HCT116 (cell line): Measurements from ENCODE around the gene TIGAR. TPM values are rescaled to one million over a fixed set of nuclear protein-coding genes. Genes with fewer than 3 reads are reported as not detected.

Source experiments
- ATAC-seq: fragments of 200-7000 bp; cut with Tn5 transposase; 2 replicates; pipeline ENCODE4 v1.9.1; 2020; ENCODE audit warnings: mild to moderate bottlenecking, moderate library complexity
- BruUV-seq: library from RNA; stranded (reverse); fragments of 400-500 nt; replicated peaks from 2 replicates; lab custom pipeline; 2021; lab: Mats Ljungman, UMichigan
- CTCF ChIA-PET: fragments of 300-600 bp; sonication (Branson Sonifier 250); formaldehyde crosslinking; loops from one replicate; lab custom pipeline; 2021; ENCODE audit warnings: antibody characterized with exemption; lab: Charles Lee
- POLR2A ChIA-PET: fragments of 300-600, 350-600 bp; sonication (Branson Sonifier 250); formaldehyde crosslinking; loops from one replicate; lab custom pipeline; 2021; ENCODE audit warnings: antibody characterized with exemption; lab: Charles Lee
- RAD21 ChIA-PET, 2 experiments: fragments of 300-600 bp; sonication (Branson Sonifier 250); formaldehyde crosslinking; loops; one replicate each; lab custom pipeline; 2023; ENCODE audit warnings: low total read pairs in 2 of 2; ENCODE audit not compliant: uncharacterized antibody in 2 of 2, unreplicated experiment in 2 of 2, low non-redundant PET in 1 of 2; lab: Charles Lee
- DNase-seq: peaks from one replicate; pipeline ENCODE4 v3.0.0-alpha.2; 2010; ENCODE audit warnings: low read depth, low spot score
- H2AFZ ChIP-seq: fragments of 200-600 bp; shearing (Covaris generic), sonication (generic); 2 replicates; pipeline ENCODE4 v1.6.1; 2017; ENCODE audit warnings: low read depth, mixed run types, mixed read lengths, antibody characterized with exemption, low read length; ENCODE audit not compliant: poor library complexity, severe bottlenecking
- H3K27ac ChIP-seq: 2 replicates; pipeline ENCODE4 v1.5.1; 2012; ENCODE audit warnings: low read depth, low read length
- H3K27me3 ChIP-seq: fragments of 200-600 bp; sonication (generic); 2 replicates; pipeline ENCODE4 v1.6.1; 2016; ENCODE audit warnings: mixed run types, low read length, mixed read lengths; ENCODE audit not compliant: insufficient read depth
- H3K36me3 ChIP-seq, 2 experiments: fragments of 200-500 bp in 1 of 2; fragments of 200-600 bp in 1 of 2; sonication (Bioruptor generic) in 1 of 2; sonication (generic) in 1 of 2; 2 replicates each; pipeline versions ENCODE4 v1.5.1 to v1.6.1; 2014 to 2016; ENCODE audit warnings: low read length in 2 of 2, inconsistent platforms in 1 of 2, mixed read lengths in 1 of 2, mixed run types in 1 of 2; ENCODE audit not compliant: insufficient read depth in 2 of 2, control insufficient read depth in 1 of 2
- H3K4me1 ChIP-seq, 2 experiments: fragments of 200-600 bp in 1 of 2; sonication (generic) in 1 of 2; 2 replicates each; pipeline versions ENCODE4 v1.5.1 to v1.6.1; 2012 to 2017; ENCODE audit warnings: low read length in 2 of 2, inconsistent platforms in 1 of 2, mild to moderate bottlenecking in 1 of 2, mixed read lengths in 1 of 2, mixed run types in 1 of 2, moderate library complexity in 1 of 2; ENCODE audit not compliant: insufficient read depth in 2 of 2, control insufficient read depth in 1 of 2
- H3K4me2 ChIP-seq: fragments of 200-600 bp; sonication (generic); 2 replicates; pipeline ENCODE4 v1.6.1; 2017; ENCODE audit warnings: mixed run types, low read length, mixed read lengths
- H3K4me3 ChIP-seq, 2 experiments: fragments of 200-600 bp in 1 of 2; sonication (generic) in 1 of 2; replicated peaks in 1 of 2; 2 replicates each; pipeline ENCODE4 v1.5.1; 2011 to 2016; ENCODE audit warnings: low read length in 2 of 2, control low read depth in 1 of 2, low read depth in 1 of 2, mild to moderate bottlenecking in 1 of 2, mixed read lengths in 1 of 2, mixed run types in 1 of 2
- H3K79me2 ChIP-seq: fragments of 200-600 bp; sonication (generic); 2 replicates; pipeline ENCODE4 v1.6.1; 2017; ENCODE audit warnings: mild to moderate bottlenecking, mixed run types, low read length, moderate library complexity, mixed read lengths; ENCODE audit not compliant: insufficient read depth
- H3K9ac ChIP-seq: fragments of 200-600 bp; sonication (generic); 2 replicates; pipeline ENCODE4 v1.6.1; 2016; ENCODE audit warnings: low read length, mixed read lengths
- H3K9me2 ChIP-seq: fragments of 200-600 bp; sonication (generic), shearing (Covaris generic); 2 replicates; pipeline ENCODE4 v1.6.1; 2017; ENCODE audit warnings: mixed run types, mild to moderate bottlenecking, moderate library complexity; ENCODE audit not compliant: insufficient read depth
- H3K9me3 ChIP-seq, 2 experiments: fragments of 200-500 bp in 1 of 2; fragments of 200-600 bp in 1 of 2; sonication (Bioruptor generic) in 1 of 2; sonication (generic) in 1 of 2; 2 replicates each; pipeline ENCODE4 v1.6.1; 2014 to 2017; ENCODE audit warnings: low read length in 2 of 2, mixed read lengths in 2 of 2, inconsistent platforms in 1 of 2, low read depth in 1 of 2, mild to moderate bottlenecking in 1 of 2, mixed run types in 1 of 2, moderate library complexity in 1 of 2; ENCODE audit not compliant: control insufficient read depth in 1 of 2, insufficient read depth in 1 of 2
- H4K20me1 ChIP-seq: fragments of 200-600 bp; sonication (generic), shearing (Covaris generic); 2 replicates; pipeline ENCODE4 v1.6.1; 2017; ENCODE audit warnings: mixed run types, mild to moderate bottlenecking, moderate library complexity; ENCODE audit not compliant: insufficient read depth
- CBX3 ChIP-seq: IDR thresholded peaks from 2 replicates; pipeline ENCODE4 v1.6.1; 2012; ENCODE audit warnings: low read depth
- CEBPB ChIP-seq: IDR thresholded peaks from 2 replicates; pipeline ENCODE4 v1.6.1; 2012; ENCODE audit warnings: low read depth
- EGR1 ChIP-seq: IDR thresholded peaks from 2 replicates; pipeline ENCODE4 v1.6.1; 2012; ENCODE audit warnings: low read depth
- ELF1 ChIP-seq: IDR thresholded peaks from 2 replicates; pipeline ENCODE4 v1.6.1; 2012; ENCODE audit warnings: low read depth, borderline replicate concordance
- EZH2 ChIP-seq: fragments of 200-600 bp; sonication (generic); IDR thresholded peaks from 2 replicates; pipeline ENCODE4 v1.6.1; 2017; ENCODE audit warnings: antibody characterized with exemption, mixed run types
- EZH2phosphoT487 ChIP-seq: fragments of 200-600 bp; IDR thresholded peaks from 2 replicates; pipeline ENCODE4 v1.6.1; 2018; ENCODE audit warnings: antibody characterized with exemption, borderline replicate concordance
- JUND ChIP-seq: IDR thresholded peaks from 2 replicates; pipeline ENCODE4 v1.6.1; 2012
- POLR2A ChIP-seq: IDR thresholded peaks from 2 replicates; pipeline ENCODE4 v1.7.0; 2011; ENCODE audit warnings: borderline replicate concordance; ENCODE audit not compliant: insufficient read depth, insufficient read length; ENCODE audit errors: extremely low read depth
- RAD21 ChIP-seq: IDR thresholded peaks from 2 replicates; pipeline ENCODE4 v1.6.1; 2012; ENCODE audit warnings: low read depth, mild to moderate bottlenecking
- SRF ChIP-seq: IDR thresholded peaks from 2 replicates; pipeline ENCODE4 v1.6.1; 2012; ENCODE audit warnings: low read depth
- TCF7L2 ChIP-seq: IDR thresholded peaks from 2 replicates; pipeline ENCODE4 v1.7.0; 2011; ENCODE audit warnings: borderline replicate concordance, inconsistent platforms; ENCODE audit not compliant: insufficient read depth, insufficient read length; ENCODE audit errors: extremely low read depth
- YY1 ChIP-seq: IDR thresholded peaks from 2 replicates; pipeline ENCODE4 v1.6.1; 2011; ENCODE audit warnings: low read length, low read depth, moderate library complexity, mild to moderate bottlenecking; ENCODE audit not compliant: insufficient replicate concordance; ENCODE audit errors: extremely low read depth
- ZFX ChIP-seq: fragments of 450-650 bp; IDR thresholded peaks from 2 replicates; pipeline ENCODE4 v1.6.1; 2017
- ZNF274 ChIP-seq: fragments of 200-500 bp; sonication (Bioruptor generic); IDR thresholded peaks from 2 replicates; pipeline ENCODE4 v1.6.1; 2014; ENCODE audit warnings: mild to moderate bottlenecking, low read depth, low read length, inconsistent platforms
- intact Hi-C: fragments of 100-400 bp; cut with micrococcal nuclease; formaldehyde crosslinking; loops from 2 replicates; pipeline ENCODE4 v1.10.0; 2022
- total RNA-seq: library from RNA; stranded (reverse); gene quantifications from one replicate; pipeline ENCODE4 v1.2.1, GENCODE V29; 2021; ENCODE audit not compliant: unreplicated experiment
- TF ChIP-seq, protein P1 (sequence below): IDR thresholded peaks from 2 replicates; pipeline ENCODE4 v1.6.1; 2012
- TF ChIP-seq, protein P2 (sequence below): IDR thresholded peaks from 2 replicates; pipeline ENCODE4 v1.6.1; 2012
- TF ChIP-seq, protein P3 (sequence below), 3 experiments: fragments of 200-600 bp in 1 of 3; sonication (generic) in 1 of 3; IDR thresholded peaks in 2 of 3; conservative IDR thresholded peaks in 1 of 3; 2 replicates each; pipeline ENCODE4 v1.5.1; 2012 to 2017; ENCODE audit warnings: low read depth in 2 of 3, low read length in 2 of 3, antibody characterized with exemption in 1 of 3, borderline replicate concordance in 1 of 3, control low read depth in 1 of 3, mild to moderate bottlenecking in 1 of 3, mixed read lengths in 1 of 3, mixed run types in 1 of 3, moderate library complexity in 1 of 3; ENCODE audit not compliant: insufficient read depth in 1 of 3

Gene TIGAR
- total RNA-seq, 1 experiment from 2014 or later = 13.7 TPM

GRCh38 chr12:4324366-4324765, 3.4 kb downstream of the TIGAR start:
- ChIA-PET POLR2A (no interaction called here), CTCF (no interaction called here), RAD21 (no interaction called here)
- Histone ChIP-seq H3K9me2 (no peaks in the 10 kb centered on the region), H3K27me3 (no peaks in the 10 kb centered on the region), H3K27ac (no peak overlapping the region), H3K9ac (no peak overlapping the region), H2AFZ (no peak overlapping the region), H3K4me2 (no peak overlapping the region), H3K36me3 (no peaks in the 10 kb centered on the region), H4K20me1 (no peaks in the 10 kb centered on the region), H3K4me3 (no peak overlapping the region), H3K9me3 (no peaks in the 10 kb centered on the region), H3K4me1 (peaks cover 0 to 13% of the 10 kb centered on the region in 2 experiments; a peak in 2 of 4 replicates), H3K79me2 (peaks cover 52% of the 10 kb centered on the region)
- ATAC-seq = no peak
- intact Hi-C loops = no loop called here
- BruUV-seq = no TSS peak
- TF ChIP-seq TCF7L2 (no peak), EGR1 (no peak), EZH2phosphoT487 (no peak), JUND (no peak), POLR2A (no peak), CEBPB (no peak), ELF1 (no peak), ZFX (no peak), EZH2 (no peak), CBX3 (no peak), ZNF274 (no peak)
- TF ChIP-seq, protein P1, sequence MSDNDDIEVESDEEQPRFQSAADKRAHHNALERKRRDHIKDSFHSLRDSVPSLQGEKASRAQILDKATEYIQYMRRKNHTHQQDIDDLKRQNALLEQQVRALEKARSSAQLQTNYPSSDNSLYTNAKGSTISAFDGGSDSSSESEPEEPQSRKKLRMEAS = no peak
- TF ChIP-seq, protein P2, sequence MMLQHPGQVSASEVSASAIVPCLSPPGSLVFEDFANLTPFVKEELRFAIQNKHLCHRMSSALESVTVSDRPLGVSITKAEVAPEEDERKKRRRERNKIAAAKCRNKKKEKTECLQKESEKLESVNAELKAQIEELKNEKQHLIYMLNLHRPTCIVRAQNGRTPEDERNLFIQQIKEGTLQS = no peak
- no peak for DNase-seq

- H4K20me1 ChIP-seq = no peaks in the 10 kb centered on the region; the same call in 1 of the 2 replicates
- no peaks in the 10 kb centered on the region for H3K9me3 ChIP-seq
- H3K9ac ChIP-seq = no peak overlapping the region
- H3K9me2 ChIP-seq = no peaks in the 10 kb centered on the region
- no peak overlapping the region for H2AFZ ChIP-seq
- no peak overlapping the region for H3K4me2 ChIP-seq
- CTCF ChIA-PET = no interaction called here
- H3K27me3 ChIP-seq = no peaks in the 10 kb centered on the region
- no peak overlapping the region for H3K4me3 ChIP-seq
- no peak for ATAC-seq
- no peaks in the 10 kb centered on the region for H3K36me3 ChIP-seq
- H3K4me1 ChIP-seq = peaks cover 0 to 6% of the 10 kb centered on the region in 2 experiments; a peak in 2 of 4 replicates
- intact Hi-C loops = no loop called here
- TF ChIP-seq YY1 = no peak
- no peak for TF ChIP-seq CBX3
- no peak for TF ChIP-seq ZNF274
- no peak for TF ChIP-seq EZH2phosphoT487
- TF ChIP-seq, protein P1 = no peak
- TF ChIP-seq, protein P3, sequence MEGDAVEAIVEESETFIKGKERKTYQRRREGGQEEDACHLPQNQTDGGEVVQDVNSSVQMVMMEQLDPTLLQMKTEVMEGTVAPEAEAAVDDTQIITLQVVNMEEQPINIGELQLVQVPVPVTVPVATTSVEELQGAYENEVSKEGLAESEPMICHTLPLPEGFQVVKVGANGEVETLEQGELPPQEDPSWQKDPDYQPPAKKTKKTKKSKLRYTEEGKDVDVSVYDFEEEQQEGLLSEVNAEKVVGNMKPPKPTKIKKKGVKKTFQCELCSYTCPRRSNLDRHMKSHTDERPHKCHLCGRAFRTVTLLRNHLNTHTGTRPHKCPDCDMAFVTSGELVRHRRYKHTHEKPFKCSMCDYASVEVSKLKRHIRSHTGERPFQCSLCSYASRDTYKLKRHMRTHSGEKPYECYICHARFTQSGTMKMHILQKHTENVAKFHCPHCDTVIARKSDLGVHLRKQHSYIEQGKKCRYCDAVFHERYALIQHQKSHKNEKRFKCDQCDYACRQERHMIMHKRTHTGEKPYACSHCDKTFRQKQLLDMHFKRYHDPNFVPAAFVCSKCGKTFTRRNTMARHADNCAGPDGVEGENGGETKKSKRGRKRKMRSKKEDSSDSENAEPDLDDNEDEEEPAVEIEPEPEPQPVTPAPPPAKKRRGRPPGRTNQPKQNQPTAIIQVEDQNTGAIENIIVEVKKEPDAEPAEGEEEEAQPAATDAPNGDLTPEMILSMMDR (IDR thresholded peaks at IDR 0.05 in 2 of 3, conservative IDR thresholded peaks at IDR 0.05 in 1 of 3; ENCODE audit: borderline replicate concordance in 1 of 3, insufficient read depth in 1 of 3, low read depth in 2 of 3, low read length in 2 of 3) = no peak
- TF ChIP-seq RAD21 = no peak
- no peak for TF ChIP-seq ELF1
- no peak for TF ChIP-seq POLR2A
- TF ChIP-seq SRF = no peak
- no peak for TF ChIP-seq TCF7L2
- TF ChIP-seq, all 23 proteins: peak for 0
- BruUV-seq = no TSS peak
- Histone ChIP-seq H3K79me2 (peaks cover 65% of the 10 kb centered on the region), H3K27ac (no peak overlapping the region)
- no peak for DNase-seq
- POLR2A ChIA-PET = no interaction called here
- RAD21 ChIA-PET = no interaction called here
These were observed 5.0 kb downstream of the TIGAR start for GRCh38 chr12:4325966-4326365.
